Fibroblast of lung (primary cell): ENCODE results near the gene MED15.

Source experiments
- EZH2 ChIP-seq: IDR thresholded peaks from 2 replicates; pipeline ENCODE4 v1.5.1; 2012; ENCODE audit warnings: low read length, control low read depth, mild to moderate bottlenecking; ENCODE audit errors: missing control alignments
- TF ChIP-seq, protein P1 (sequence below), 2 donors: IDR thresholded peaks in 1 of 2; conservative IDR thresholded peaks in 1 of 2; 1 replicate in 1 of 2; 2 replicates in 1 of 2; pipeline ENCODE4 v1.5.1; 2011 to 2012; ENCODE audit warnings: low read length in 2 of 2, control low read depth in 1 of 2, inconsistent platforms in 1 of 2, low read depth in 1 of 2, mild to moderate bottlenecking in 1 of 2

DNA sequence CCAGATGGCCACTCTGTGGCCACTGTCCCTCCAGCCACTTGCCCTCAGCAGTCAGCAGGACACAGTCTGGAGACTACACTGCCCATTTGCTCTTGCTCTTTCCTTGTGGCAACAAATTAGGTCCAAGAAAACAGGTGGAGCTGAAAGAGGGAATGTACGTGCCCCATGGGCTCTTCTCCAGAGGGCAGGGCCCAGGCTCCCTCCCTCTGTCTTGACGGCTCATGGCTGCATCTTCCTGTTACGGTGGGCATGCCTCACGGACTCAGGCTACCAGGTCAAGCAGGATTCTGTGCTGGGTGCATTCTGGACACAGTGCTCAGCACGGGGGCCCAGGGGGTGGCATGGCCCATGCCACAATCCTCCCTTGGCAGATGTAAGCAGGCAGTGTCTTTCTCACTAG lies 71.3 kb downstream of the MED15 start:
- TF ChIP-seq, protein P1, sequence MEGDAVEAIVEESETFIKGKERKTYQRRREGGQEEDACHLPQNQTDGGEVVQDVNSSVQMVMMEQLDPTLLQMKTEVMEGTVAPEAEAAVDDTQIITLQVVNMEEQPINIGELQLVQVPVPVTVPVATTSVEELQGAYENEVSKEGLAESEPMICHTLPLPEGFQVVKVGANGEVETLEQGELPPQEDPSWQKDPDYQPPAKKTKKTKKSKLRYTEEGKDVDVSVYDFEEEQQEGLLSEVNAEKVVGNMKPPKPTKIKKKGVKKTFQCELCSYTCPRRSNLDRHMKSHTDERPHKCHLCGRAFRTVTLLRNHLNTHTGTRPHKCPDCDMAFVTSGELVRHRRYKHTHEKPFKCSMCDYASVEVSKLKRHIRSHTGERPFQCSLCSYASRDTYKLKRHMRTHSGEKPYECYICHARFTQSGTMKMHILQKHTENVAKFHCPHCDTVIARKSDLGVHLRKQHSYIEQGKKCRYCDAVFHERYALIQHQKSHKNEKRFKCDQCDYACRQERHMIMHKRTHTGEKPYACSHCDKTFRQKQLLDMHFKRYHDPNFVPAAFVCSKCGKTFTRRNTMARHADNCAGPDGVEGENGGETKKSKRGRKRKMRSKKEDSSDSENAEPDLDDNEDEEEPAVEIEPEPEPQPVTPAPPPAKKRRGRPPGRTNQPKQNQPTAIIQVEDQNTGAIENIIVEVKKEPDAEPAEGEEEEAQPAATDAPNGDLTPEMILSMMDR (conservative IDR thresholded peaks at IDR 0.05 in 1 of 2, IDR thresholded peaks at IDR 0.05 in 1 of 2; ENCODE audit: low read depth in 1 of 2, low read length in 2 of 2): no peak
- no peak for TF ChIP-seq EZH2
